Activated CD4-positive, alpha-beta T cell treated with anti-CD3 and anti-CD28 coated beads, Interleukin-2, amount 50 U/mL, for 16 hours (primary cell): ENCODE data around the gene TOM1L2.
"Not testable (repeated sequence)": the region's sequence is repeated elsewhere in the genome, so short reads cannot be mapped to it uniquely, and the experiment has no call there.

ENCODE experiments used
- DNase-seq: peaks from one replicate; pipeline ENCODE4 v3.0.0-alpha.2; 2020

Gene TOM1L2

GRCh38 chr17:17940441-17940911, 31.7 kb downstream of the TOM1L2 start:
- DNase-seq, result no peak

GRCh38 chr17:17939941-17940340, 32.3 kb downstream of the TOM1L2 start:
- DNase-seq, result not testable (repeated sequence)

GRCh38 chr17:17938388-17939107, 33.7 kb downstream of the TOM1L2 start:
- DNase-seq, result no peak

- no peak for DNase-seq
Measured at GRCh38 chr17:17937958-17938357, 34.2 kb downstream of the TOM1L2 start.

DNA sequence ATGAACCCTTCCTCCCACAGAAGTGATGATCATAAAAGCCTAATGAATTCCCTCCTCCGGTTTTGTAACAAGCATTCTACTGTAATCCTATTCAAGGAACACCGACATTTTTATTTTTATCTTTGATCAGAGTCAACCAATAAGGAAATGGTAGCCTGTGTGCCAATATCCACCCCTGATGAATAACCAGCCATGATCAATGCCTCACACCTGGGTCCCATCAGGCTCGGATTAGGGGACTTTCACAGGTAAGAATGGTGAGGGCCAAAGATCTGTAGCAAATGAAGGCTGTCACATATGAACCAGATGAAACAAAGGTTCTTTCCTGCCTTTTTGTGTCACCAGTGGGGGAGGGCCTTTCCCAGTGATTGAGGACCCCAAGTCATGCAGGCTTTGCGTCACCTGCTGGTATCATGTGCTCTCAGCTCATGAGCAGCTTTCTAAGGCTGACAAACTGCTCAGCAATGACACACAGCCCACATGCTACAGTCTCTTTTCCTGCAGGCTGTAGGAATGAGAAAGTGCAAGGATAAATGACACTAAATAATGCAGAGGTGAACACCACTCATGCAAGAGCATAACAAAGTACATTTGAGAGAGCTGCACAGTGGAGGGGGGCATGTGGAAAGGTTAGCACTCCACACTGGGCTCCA, 34.9 kb downstream of the TOM1L2 start:
- no peak for DNase-seq

DNA sequence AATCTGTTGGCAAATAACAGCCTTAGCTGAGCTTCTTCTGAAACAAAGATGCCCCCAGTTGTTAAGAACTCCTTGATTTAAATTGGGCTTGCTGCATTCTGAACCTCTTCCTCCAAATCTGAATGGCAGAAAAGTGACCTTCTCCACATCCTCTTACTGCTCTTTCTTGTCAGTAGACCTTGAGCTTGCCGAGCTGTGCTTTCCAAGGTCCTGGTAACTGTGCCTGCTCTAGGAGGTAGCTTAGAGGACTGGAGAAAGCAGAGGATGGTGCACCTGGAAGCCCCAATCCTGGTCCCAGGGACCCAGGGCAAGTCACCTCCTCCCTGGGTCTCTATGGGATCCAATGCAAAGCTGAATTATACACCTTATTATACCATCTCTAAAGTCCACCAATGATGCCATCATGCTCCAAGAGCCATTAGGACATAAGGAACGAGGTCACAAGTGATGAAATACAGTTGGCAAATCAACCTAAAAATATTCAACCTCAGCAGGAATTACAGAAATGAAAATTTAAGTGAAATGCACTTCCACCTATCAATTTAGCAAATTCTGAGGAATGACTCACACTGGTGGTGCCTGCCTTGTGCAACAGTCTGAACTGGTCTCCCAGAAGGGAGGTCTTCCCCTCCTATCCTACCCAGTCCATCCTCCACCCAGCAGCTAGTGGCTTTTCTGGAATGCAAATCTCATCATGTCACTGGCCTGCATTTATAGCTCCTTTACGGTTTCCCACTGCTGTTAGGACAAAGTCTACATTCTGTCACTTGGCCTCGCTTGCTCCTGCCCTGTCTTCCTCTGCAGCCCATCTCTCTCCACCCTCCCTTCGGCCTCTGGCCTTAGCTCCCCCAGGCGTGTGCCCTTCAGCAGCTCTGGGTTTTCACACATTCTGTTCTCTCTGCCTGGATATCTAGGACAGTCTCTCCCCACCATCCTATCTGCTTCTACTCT, 36.6 kb downstream of the TOM1L2 start:
- no peak for DNase-seq

DNA sequence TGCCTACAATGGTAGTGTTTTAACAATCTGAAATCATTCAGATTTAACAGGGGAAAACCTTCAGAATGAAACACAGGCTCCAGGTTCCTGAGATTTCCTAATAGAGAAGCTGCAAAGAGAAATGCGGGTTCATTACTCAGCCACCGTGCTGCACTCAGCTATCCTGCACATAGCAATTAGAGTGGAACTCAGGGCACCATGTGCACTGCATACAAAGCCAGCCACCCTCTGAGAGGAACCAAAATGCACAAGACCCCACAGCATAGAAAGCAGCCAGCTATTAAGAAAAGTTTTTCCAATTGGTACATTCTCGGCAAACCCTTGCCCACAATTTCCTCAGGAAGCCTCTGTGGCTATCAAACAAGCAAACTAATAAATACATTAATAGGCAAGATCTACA, 37.4 kb downstream of the TOM1L2 start:
- DNase-seq, result no peak

GRCh38 chr17:17934214-17934613, 38.0 kb downstream of the TOM1L2 start:
- no peak for DNase-seq

DNA sequence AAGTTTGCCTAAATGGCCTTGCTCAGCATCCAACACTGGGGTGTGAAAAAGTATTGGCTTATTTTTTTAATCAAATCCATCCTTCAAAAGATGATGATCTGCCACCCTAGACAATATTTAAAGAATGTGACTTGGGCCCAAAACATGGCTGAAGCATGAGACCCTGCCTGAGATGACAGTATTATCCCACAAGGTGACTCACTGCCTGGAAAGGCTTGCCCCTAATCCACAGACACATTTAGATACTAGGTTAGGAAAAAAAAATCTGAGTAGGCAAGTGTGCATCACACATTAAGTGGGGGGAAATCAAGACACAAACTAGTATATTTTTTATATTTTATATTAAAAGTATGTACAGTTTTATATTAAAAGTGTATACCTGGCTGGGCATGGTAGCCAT, 38.4 kb downstream of the TOM1L2 start:
- DNase-seq, result no peak

DNA sequence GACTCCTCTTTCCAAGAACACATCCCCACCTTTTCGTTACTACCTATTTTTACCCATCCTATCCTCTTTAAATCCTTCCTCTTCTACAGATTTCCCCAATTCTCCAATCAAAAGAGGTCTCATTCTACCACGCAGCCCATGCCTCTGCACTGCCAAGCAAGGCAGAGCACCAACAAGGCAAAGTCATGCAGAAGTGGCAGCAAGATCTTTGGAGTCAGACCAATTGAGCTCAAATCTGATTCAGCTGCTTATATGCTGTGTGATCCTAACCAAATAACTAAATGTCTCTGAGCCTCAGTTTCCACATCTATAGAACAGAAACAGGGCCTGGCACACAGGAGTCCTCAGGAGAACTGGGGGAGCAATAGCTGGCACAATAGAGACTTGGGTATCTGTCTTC, 41.0 kb downstream of the TOM1L2 start:
- DNase-seq, result no peak

GRCh38 chr17:17930674-17931073, 41.5 kb downstream of the TOM1L2 start:
- DNase-seq, result no peak

DNA sequence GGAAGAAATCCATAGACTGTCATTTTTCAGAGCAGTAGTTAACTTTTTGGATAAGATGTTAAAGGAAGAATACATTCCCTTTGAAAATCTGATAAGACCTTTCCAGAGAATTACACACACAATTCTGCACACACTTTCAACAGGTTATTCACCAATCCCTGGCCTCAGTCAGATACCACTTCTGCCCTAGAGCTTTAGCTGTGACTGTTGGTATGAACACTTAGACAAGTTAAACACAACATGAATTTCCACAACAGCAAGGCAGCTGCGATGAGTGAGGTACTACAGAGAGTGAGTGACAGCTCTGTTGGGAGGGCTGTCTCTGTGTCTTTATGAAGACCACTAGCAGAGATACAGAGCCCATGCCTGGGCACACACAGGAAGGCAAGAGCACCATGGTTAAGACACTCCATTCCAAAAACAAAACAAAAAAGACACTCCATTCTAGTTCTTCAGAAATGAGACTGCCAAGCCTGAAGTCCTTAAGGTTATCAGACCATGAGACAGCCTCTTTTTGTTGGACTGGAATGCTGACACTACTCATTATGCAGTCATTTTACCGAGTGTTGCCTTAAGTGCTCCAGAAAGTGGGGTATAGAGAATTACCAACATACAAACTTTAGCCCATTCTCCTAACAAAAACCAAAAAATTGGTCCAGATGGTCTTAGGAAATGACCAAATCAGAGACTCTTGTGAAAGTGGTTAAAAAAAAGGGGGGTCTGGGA, 42.4 kb downstream of the TOM1L2 start:
- no peak for DNase-seq

- DNase-seq, result no peak
Measured at GRCh38 chr17:17928398-17929287, 43.6 kb downstream of the TOM1L2 start.

- DNase-seq, result no peak
Measured at GRCh38 chr17:17926840-17927449, 45.3 kb downstream of the TOM1L2 start.

GRCh38 chr17:17926036-17926435, 46.2 kb downstream of the TOM1L2 start:
- DNase-seq, result no peak

GRCh38 chr17:17924857-17925250, 47.3 kb downstream of the TOM1L2 start:
- no peak for DNase-seq

- DNase-seq, result no peak
Measured at GRCh38 chr17:17924131-17924856, 47.9 kb downstream of the TOM1L2 start.

- no peak for DNase-seq
Measured at GRCh38 chr17:17922070-17922614, 50.1 kb downstream of the TOM1L2 start.

GRCh38 chr17:17921192-17922069, 50.8 kb downstream of the TOM1L2 start:
- DNase-seq, result no peak
